Central memory CD4-positive, alpha-beta T cell (primary cell): ENCODE data around the gene POLR3G.

Source experiments
- DNase-seq: peaks from one replicate; pipeline ENCODE4 v3.0.0; 2022

Gene POLR3G

DNA sequence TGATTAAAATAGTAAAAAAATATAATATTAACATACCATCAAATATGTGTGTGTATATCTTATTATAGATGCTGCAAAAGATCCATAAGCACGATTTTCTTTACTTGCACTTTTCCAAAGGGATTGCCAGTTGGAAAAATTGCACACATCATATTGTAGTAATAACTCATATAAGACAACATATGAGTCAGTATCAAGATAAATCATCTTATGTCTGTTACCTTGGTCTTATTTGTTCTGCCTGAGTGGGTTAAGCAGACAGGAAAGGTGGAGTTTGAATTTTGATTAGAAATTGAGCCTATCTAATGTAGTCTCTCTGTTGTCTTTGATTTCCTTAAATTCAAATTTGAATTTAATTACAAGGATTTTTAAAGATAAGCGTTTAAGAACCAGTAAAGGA is 30.1 kb downstream of the POLR3G start:
- no peak for DNase-seq

DNA sequence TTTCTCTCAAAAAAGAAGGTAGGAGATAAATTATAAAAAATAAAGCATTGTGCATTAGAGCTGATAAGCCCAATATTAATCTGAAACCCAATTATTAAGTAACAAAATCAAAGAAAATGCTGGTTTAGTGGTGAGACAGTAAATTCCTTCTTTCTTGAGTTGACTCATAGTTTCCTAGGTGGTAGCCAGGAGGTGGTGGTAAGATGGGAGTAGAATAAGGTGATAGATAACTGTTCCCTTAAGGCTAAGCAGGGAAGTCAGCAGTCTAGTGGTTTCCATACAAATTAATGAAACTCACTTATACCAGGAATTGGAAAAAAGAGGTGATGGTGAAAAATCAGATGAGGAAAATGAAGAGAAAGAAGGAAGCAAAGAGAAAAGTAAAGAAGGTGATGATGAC is 31.6 kb downstream of the POLR3G start:
- DNase-seq, result no peak

DNA sequence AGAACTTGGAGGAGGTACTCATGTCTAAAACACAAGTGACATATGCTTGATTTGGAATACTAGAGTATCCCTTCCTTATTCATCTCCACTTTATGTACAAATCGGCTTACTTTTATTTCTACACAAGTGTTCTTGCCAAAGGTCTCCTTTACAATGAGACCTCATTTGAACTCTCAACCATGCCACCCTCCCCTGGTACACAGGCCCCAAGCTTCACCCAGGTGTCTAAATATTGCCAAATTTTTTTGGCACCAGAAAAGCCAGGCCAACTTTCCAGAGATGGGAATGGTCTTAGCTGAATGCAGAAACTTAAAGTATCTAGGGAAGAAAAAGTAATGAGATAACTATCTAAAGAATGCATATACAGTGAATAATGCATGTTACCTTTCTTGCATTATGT is 35.8 kb downstream of the POLR3G start:
- no peak for DNase-seq

DNA sequence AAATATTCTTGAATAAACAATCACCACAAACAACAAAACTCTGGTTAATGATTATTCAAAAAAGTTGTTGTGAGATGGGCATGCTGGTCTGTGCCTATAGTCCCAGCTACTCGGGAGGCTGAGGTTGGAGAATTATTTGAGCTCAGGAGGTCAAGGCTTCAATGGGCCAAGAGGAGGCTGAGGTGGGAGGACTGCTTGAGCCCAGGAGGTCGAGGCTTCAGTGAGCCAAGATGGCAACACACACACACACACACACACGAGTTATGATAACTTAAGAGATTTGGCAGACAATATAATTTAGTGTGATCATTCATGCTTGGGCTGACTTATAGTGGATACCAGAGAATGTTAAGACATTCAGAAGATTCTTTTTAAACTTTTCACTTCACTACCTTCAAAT is 39.9 kb downstream of the POLR3G start:
- no peak for DNase-seq

DNA sequence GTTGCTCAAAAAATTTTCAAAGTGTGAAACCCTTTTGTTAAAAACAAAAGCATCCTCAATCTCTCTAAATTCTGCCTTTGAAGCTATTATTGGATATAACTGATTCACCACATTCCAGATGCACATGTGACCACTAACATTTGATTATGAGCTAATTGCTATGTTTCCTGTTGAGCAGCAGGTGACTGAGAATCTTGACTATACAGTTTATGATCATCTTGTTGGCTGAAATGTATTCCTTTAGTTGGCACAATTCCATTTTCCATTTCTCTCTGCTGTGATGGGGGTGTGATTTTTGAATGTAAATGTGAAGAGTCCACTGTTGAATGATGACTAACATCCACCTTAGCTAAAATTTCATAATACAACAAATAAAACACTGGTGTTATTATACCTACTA is 44.0 kb downstream of the POLR3G start:
- DNase-seq, result no peak

DNA sequence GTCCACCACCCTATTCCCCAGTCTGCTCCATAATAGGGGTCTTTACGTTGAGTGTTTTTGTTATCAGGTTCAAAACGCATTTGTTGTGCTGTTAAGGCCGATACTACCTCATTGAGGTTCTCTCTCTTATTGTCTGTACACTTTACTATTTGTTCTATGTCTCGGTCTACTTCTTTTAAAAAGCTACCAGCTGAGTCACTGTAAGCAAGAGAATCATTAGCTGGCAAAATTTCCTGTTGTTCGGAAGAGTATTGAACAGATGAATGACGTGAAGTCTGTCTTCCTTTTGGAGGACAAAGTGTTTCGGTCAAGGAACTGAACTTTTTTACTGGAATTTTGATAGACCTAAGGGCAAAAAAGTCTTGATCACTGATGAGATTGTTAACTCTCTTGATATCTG is 44.4 kb downstream of the POLR3G start:
- no peak for DNase-seq

DNA sequence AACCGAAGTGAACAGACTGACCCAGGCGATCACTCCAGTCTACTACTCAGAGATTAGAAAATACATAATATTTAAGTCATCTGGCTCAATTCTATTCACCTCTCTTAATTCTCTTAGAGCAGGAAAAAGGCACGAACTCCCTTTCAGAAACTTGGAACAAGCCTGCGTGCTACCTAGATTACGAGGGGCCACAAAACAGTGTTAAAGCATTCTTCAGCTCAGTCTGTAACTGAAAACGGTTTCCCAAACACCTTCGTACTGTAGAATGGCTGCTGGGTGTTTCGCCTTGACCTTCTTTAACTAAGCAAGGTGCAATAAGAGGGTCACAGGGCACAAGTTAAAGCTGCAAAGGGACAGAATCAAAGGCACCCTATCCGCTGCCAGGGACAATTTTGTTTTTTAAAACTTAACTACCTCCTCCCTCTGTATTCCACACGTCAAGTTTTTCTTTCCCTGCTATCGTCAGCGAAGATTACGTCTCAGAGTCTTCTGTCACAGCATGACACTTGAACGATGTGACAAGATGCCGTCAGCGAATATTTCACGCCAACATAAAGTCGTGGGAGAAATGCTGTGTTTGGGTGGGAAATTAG is 54.0 kb downstream of the POLR3G start:
- DNase-seq, result peak; percentile 41

DNA sequence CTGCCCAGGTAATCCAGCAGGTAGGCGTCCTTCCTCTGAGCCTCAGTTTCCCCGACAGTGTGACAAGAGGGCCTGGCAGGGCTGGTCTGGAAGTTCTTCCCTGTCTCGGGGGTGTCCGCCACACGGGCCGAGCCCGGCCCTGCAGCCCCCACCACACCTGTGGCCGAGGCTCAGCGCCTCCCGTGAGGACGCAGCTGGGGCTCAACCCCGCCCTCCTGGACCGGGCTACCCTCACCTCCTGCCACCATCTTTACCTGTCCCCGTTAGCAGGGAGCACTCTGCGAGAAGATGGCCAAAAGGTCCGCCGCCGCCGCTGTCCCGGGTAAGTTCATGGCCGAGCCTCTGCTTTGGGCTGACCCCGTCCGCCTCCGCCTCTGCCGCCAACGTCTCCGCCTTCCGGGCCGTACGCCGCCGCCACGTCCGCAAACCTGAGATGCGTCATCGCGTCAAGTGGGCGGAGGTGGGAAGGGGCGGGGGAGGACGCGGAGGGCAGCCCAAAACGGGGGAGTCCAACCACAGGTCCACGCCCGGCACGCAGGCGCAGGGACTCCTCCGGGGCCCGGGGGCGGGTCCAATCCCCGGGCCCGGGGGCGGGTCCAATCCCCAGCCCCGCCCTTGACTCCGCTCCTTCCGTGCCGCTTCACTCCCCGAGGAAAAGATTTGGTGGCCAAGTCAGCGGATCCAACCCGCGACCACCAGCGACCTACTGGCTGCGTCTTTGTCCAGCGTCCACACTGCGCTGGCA is 54.7 kb downstream of the POLR3G start, which contains the start of gene LYSMD3:
Gene LYSMD3 (minus strand): TSS at position 391 of the 745 bp plus-strand sequence. CDS start 4,295 bp downstream, outside the sequence.
- peak; percentile 95 for DNase-seq

DNA sequence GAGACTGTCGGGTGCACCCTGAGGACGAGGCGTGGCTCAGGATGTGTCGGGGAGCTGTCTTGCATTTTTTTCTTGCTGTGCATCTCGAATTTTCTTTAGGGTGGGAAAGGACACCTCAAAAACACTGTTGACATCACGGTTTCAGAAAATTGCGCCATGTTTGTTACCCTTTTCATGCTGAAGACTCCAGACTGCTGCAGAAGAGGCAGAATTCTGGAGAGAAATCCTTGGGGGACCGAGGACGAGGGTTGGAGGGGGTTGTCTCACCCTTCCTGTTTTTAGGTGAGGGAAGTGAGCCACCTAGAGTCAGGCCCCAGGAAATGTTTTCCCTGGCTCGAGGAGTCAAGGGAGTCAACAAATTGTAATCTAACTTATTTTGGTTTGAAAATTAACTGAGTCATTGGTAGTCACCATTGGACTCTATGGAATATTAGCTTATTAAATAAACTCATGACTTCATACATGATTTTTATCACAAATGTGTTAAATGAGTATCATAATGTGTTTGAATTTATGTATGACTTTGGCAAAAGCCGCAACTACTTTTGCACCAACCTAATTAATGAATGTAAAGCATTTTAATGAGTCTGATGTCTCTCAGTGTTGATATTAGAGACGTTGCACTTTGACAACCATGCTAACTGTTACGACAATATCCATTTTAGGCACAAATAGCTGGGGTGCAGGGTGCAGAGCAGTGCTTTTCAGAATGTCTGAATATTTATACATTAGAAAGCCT is 55.4 kb downstream of the POLR3G start:
- no peak for DNase-seq

DNA sequence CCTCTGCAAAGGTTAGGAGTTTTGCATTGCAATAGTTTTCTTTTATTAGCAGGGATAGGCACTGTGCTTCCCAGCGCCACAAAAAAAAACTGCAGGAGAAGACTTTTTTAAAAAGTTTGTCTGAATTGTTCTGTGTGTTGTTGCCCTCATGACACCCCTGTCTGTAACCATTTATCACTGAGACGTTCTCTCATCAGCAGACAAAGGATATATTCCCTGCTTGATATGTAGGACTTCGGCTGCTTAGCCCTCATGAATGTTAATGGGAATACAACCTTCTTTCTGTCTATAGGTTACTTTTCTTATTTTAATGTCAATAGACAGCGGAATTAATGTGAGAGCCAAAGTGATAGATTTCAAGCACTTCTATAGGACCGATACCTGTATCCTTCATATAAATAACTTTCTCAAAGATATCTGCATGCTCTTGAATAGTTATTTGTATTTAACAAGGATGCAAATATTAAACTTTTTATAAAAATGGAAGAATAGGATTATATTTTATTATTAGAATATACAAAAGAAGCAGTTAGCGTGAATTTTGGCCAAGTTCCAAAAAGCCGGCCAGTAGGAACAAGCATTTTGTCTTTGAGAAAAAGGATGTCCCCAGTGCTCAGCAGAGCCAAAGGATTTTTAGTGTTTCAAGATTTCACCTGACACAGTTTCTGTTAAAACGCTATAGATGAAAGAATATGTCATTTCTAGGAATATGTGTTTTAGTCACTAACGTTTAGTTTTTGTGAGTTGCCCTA is 56.2 kb downstream of the POLR3G start:
- DNase-seq, result no peak

DNA sequence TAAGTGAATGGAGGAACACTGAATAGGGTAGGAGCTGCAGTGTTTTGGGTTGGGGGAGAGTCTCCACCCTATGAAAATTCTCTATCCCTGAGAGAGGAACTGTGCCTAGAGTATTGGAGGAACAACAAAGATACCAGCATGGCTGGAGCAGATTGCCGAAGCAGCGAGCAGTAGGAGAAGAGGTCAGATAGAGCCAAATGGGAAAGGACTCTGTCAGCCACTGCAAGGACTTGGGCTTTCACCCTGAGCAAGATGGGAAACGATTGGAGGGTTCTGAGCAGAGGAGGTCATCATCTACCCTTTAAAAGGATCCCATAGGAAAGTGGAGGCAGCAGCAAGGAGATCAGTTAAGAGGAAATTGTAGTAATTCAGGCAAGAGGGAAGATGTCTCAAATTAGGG is 59.1 kb downstream of the POLR3G start:
- DNase-seq, result no peak

DNA sequence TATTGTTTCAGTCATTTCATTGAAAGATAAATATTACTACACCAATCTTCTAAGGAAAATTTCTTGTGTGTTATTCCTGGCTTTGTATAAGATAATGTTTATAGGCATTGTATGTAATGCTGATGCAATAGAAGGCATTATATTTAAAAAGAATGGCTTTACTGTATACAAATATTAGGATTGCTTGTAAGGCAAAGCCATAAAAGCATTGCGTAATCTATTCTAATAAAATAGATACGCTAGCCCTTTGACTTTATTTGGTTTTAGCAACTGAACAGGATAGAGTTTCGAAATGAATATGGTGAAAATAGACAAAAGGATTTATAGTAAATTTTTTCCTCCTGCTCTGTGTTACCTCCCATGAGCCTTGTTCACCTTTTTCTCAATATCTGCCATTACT is 60.3 kb downstream of the POLR3G start:
- DNase-seq, result no peak

DNA sequence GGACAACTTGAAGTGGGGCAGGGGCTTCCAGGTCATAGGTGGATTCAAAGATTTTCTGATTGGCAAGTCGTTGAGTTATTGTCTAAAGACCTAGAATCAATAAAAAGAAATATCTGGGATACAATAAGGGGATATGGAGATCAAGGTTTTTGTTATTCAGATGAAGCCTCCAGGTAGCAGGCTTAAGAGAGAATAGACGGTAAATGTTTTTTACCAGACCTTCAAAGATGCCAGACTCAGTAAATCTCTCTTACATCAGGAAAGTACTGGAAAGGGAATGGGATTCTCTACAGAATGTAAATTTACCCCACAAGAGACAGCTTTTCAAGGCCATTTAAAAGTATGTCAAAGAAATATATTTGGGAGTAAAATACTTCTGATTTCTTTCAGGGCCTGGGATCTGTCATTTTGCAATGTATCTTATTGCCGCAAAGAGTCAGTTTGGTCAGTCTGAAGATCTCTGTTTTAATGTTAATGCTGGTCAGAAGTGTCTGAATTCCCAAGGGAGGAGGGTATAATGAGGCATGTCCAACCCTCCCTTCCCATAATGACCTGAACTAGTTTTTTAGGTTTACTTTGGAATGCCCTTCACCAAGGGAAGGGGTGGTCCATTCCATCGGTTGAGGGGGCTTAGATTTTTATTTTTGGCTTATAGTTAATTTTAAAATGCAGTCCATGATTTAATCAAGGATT is 68.3 kb downstream of the POLR3G start:
- DNase-seq, result no peak

DNA sequence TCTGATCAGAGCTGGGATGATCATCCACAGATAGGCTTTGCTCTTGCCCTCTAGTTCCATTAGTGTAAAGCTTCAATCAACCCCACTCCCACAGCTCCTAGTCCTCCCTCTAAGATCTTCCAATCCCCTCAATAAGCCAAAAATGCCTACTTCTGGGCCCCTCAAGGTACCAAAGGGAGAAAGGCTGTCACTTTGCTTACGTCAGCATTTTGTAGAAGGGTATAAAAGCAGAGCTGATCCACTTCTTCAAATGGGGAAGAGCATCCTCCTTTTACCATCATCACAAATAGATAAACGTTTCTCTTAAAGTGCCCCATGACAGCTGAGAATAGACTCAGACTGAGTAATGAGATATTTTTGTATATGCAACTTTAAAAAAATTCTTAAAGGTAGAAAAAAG is 70.8 kb downstream of the POLR3G start:
- no peak for DNase-seq

DNA sequence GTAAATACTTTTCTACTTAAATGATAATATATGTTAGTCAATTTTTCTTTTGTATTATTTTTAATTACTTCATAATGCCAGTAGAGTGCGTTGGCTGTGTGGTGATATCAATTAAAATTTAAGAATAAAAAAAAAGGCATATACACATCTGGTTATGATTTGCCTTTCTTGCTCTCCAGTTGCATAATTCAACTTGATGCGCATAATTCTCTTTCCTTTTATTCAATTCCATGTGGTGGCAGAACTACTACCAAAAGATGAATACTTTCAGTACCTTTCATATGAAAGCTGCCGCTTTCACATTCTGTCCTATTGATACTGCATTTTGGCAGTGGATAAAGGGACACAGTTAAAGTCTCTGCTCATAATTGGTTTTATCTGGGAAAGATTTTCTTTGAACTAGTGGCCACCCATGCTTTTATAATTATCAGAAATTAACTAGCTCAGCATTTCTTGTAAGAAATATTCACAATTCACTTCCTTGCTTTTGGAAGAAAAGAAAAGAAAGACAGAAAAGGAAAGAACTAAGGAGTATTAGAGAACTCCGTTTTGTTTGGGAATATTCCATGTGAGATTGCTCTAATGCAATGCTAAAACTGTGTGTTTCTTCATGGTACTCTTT is 71.7 kb downstream of the POLR3G start:
- no peak for DNase-seq

DNA sequence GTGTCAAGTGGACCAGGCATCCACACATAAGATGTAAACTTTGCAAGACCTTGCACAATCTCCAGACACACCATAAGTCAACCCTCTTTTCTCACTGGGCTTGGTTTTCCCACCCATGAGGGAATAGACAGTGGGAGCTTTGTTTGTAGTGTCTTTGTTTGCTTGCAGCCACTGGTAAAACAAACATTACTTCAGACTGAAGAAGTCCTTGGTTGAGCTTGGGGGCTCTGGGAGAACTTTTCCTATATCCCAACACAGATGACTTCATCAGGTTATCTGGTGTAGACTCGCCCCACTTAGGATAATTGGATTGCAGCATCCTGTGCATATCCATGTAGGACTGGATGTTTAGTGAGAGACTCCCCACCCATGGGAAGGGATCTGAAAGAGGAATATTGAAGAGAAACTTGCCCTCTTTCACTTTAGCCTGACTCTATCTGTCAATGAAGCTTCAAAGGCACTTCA is 72.4 kb downstream of the POLR3G start:
- DNase-seq, result no peak

DNA sequence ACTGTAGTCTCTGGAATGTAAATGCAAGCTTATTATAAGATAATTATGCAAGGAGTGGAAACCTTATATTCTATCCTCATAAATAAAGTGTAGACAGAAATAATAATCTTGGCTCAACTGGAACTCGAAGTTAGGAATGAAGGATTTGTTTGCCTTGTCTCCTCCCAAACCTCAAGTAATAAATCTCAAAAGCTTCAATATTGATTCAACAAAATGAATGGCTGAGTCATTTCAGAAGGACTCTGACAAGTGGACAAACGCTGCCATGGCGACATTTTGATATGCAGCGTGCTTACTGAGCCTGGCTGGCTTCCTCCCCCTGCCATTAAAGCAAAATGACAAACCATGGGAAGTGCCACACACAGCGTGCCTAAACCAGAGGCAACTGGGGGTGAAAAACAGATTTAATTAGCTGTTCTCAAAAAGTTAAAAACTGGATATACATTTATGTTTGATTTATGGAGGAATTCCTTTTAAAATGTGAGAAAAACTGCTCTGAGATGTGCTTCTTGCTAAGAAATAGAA is 73.5 kb downstream of the POLR3G start:
- no peak for DNase-seq

DNA sequence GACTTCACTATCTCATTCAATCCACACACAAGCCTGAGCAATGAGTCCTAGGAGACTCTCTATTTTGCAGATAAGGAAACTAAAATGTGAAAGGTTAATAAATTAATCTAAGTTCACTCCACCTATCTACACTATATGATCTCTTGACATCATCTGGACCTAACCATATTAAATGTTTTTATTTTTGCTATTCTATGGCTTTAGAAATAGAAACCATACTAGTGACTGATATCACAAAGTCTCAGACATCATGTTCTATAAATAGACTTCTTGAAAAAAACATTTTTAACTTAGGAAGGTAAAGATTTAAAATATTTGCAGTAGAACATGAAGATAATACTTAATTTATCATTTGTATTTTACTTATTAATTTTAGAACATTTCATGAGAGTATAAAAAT is 74.6 kb downstream of the POLR3G start:
- no peak for DNase-seq

DNA sequence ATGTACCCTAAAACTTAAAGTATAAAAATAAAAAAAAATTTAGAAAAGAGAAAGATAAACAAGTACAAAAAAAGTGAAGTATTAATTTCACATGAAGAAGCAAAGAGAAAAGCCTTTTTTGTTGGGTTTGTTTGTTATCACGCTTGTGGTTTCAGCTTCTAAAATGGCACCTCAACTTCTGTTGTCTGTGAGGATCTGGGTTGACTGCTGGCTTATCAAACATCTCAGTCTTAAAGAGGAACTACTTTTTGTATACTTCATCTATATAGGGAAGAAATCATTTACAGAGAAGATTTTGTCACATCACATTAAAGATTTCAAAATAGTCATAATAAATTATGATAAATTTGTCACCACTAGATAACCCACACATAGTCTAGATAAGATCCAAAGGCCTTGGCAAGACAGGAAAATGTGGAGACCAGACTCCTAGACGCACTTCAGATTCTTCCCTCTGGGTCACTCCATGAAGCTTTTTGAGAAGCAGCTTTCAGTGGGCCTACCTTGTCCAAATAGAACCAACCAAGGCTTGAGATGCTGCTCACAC is 75.1 kb downstream of the POLR3G start:
- no peak for DNase-seq

DNA sequence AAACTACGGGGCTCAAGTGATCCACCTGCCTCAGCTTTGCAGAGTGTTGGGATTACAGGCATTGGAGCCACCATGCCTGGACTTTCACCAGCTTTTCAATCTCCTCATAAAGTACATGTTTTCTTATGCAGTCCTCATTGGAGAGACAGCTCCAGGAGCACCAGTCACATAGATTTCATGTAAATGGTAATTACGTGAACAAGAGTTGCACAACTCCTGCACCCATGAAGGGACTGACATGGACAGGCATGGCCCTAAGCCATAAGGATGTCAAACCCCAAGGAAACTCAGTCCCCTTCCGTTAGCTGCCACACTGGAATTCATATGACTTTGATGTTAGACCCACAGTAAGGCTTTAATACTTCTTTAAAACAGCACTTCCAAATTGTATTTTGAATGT is 76.3 kb downstream of the POLR3G start:
- DNase-seq, result no peak

DNA sequence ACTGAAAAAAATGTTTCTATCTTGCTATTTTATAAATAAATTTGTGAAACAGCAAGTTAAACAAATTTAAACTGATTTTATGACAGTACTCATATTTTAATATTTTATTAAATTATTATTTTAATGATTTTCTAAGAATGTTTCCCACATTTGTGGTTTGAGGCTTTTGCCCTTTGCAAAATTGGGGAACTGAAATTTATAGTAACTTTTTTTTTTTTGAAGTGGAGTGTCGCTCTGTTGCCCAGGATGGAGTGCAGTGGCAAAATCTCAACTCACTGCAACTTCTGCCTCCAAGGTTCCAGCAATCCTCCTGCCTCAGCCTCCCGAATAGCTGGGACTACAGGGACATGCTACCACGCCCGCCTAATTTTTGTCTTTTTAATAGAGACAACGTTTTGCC is 76.7 kb downstream of the POLR3G start:
- no peak for DNase-seq

DNA sequence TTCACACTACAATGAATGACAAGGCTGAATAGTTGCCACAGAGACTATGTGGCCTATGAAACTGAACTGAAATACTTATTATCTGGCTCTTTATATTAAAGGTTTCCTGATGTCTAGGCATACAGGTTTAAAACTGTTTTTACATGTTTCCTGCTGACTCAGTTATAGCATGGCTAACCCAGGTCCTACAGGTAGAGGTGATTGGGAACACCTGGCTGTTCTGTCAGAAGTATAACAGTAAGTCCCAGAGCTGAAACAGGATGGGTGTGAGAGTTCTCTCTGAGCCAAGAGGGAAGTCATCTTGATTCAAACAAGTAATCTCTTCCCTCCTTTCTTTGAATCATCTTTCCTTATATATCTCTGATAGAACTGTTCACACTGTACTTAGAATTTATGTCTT is 79.0 kb downstream of the POLR3G start:
- no peak for DNase-seq
